Right ventricle myocardium inferior (tissue), 1 donor: ENCODE measurements around the gene ALG1L2. TPM values are rescaled to one million over a fixed set of nuclear protein-coding genes. Genes with fewer than 3 reads are reported as not detected.
"Not testable (repeated sequence)": the region's sequence is repeated elsewhere in the genome, so short reads cannot be mapped to it uniquely, and the experiment has no call there.

Experiments used
- ATAC-seq: fragments of 200-7000 bp; cut with Tn5 transposase; one replicate; pipeline ENCODE4 v1.9.1; 2020; ENCODE audit warnings: mild to moderate bottlenecking, moderate library complexity
- DNase-seq: peaks from one replicate; pipeline ENCODE4 v3.0.0; 2021; ENCODE audit errors: missing footprints
- intact Hi-C: fragments of 100-400 bp; cut with DNase I; formaldehyde crosslinking; loops from one replicate; pipeline ENCODE4 v1.11.0; 2022
- long read RNA-seq: library from polyadenylated mRNA; unstranded; transcript quantifications from one replicate; pipeline ENCODE4 v2.0.0, GENCODE V29; 2021
- total RNA-seq: library from RNA; stranded (reverse); fragmentation: NEBNext Ultra II Directional; extraction: Animal tissue kit (Norgen Biotek cat#: 25700); gene quantifications from one replicate; pipeline ENCODE4 v1.2.1, GENCODE V29; 2021
- donor health status: DM: no; HTN: yes; CAD: no; lungs with severe emphysema.

Gene ALG1L2
- total RNA-seq, result not detected
- long read RNA-seq, result 0 reads

DNA sequence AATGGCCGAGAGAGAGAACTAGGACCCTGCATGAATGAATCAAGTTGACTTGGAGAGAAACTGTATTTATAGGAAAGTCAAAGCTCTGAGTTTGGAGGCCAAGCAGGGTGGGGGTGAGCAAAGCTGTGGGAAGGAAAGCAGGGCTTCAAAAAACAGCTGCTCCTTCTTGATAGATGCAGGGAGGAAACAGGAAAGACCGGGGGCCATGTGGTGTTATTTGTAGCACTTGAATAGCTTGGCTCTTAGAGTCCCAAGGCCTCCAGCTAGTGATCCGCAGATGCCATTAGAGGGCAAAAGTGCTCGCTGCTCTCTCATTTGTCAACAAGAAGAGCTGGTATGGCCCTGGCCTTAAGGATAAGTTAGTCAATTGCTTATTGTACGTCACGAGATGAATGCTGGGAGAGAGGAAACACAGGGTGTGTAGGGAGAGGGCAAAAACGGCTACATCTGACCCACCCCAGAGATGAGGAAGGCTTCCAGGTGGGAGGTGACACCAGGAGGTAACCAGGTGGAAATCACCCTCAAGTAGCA, at the start of gene ALG1L2:
Gene ALG1L2, plus strand, starts transcription at position 481 of the 531 bp plus-strand sequence. CDS start 186 bp downstream, outside the sequence.
- ATAC-seq (no peak), DNase-seq (no peak)
- intact Hi-C loops, result no loop called here

DNA sequence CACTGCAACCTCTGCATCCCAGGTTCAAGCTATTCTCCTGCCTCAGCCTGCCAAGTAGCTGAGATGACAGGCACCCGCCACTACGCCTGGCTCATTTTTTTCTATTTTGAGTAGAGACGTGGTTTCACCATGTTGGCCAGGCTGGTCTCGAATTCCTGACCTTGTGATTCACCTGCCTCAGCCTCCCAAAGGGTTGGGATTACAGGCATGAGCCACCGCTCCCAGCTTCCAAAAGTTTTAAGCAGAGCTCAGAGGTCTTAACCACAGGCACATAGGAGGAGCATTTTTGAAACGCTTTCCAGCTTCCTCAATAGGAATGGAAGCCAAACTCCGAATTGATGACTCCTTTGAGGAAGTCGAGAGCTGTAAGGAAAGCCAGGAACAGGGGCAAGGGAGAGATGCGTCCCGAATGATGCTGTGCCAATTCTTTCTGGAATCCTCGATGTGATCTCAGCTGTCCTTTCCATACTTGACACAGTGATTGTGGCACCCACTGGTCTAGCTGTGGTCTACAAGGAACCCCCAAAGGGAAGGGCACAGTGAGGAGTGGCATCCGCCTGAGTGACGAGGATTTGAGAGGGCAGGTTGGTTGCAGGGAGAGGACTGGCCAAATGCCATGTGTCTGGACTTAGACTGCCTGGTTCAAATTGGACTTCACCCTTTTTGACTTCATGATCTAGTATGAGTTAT, 44.4 kb upstream of the ALG1L2 start:
- ATAC-seq, intact Hi-C loops, DNase-seq: not testable (repeated sequence)

GRCh38 chr3:130042736-130043135, 38.9 kb upstream of the ALG1L2 start:
- ATAC-seq, intact Hi-C loops, DNase-seq: not testable (repeated sequence)

- ATAC-seq, intact Hi-C loops: not testable (repeated sequence)
These were observed 38.0 kb upstream of the ALG1L2 start for GRCh38 chr3:130043658-130044057.

GRCh38 chr3:130044370-130044769, 37.3 kb upstream of the ALG1L2 start:
- no peak for ATAC-seq
- no peak for DNase-seq
- intact Hi-C loops, result no loop called here

More at GRCh38 chr3:130043658-130044057, 38.0 kb upstream of the ALG1L2 start:
- not testable (repeated sequence) for DNase-seq

GRCh38 chr3:130048726-130049125, 32.9 kb upstream of the ALG1L2 start:
- intact Hi-C loops, result no loop called here
- ATAC-seq, result no peak
- DNase-seq, result no peak

GRCh38 chr3:130052366-130052765, 29.3 kb upstream of the ALG1L2 start:
- DNase-seq, ATAC-seq, intact Hi-C loops: not testable (repeated sequence)

DNA sequence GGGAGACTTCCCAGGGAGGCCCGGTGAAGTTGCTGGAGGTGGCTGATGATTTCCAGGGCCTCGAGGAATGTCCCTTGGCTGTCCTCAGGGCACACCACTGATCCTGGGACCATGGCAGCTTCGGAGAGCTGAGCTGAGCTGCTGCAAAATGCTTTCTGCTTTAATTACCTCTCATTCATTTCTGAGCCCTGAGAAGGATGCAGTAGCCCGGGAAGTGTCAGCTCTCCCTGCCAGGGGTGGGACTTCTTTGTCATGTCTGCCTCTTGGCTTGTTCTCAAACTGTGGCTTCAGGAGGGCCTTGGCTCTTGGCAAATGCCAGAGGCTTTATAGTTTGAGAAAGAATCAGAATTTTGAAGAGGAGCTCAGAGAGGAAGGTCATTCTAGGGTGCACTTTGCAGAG, 28.7 kb upstream of the ALG1L2 start:
- intact Hi-C loops, ATAC-seq: not testable (repeated sequence)

DNA sequence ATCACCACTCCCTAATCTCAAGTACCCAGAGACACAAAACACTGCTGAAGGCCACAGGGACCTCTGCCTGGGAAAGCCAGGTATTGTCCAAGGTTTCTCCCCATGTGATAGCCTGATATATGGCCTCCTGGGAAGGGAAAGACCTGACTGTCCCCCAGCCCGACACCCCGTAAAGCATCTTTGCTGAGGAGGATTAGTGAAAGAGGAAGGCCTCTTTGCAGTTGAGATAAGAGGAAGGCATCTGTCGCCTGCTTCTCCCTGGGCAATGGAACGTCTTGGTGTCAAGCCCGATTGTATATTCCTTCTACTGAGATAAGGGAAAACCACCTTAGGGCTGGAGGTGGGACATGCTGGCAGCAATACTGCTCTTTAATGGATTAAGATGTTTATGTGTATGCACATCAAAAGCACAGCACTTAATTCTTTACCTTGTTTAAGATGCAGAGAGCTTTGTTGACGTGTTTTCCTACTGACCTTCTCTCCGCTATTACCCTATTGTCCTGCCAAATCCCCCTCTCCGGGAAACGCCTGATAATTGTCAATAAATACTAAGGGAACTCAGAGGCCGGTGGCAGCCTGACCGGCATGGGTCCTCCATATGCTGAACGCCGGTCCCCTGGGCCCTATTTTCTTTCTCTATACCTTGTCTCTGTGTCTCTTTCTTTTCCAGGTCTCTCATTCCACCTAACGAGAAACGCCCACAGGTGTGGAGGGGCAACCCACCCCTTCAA, 23.9 kb upstream of the ALG1L2 start:
- ATAC-seq, DNase-seq, intact Hi-C loops: not testable (repeated sequence)

More for the DNA sequence above, 28.7 kb upstream of the ALG1L2 start:
- not testable (repeated sequence) for DNase-seq

DNA sequence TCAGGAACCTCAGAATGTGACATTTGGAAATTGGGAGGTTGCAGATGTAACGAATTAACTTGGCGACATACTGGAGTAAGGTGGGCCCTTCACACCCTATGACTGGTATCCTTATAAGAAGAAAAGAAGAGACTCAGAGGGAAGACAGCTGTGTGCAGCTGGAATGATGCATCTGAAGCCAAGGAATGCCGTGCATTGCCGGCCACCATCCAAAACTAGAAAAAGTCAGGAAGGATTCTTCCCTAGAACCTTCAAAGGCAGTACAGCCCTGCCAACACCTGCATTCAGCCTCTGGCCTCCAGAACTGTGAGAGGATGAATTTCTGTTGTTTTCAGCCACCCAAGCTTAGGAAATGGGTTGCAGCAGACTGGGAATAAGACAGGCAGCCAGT, 23.4 kb upstream of the ALG1L2 start:
- ATAC-seq, DNase-seq, intact Hi-C loops: not testable (repeated sequence)

DNA sequence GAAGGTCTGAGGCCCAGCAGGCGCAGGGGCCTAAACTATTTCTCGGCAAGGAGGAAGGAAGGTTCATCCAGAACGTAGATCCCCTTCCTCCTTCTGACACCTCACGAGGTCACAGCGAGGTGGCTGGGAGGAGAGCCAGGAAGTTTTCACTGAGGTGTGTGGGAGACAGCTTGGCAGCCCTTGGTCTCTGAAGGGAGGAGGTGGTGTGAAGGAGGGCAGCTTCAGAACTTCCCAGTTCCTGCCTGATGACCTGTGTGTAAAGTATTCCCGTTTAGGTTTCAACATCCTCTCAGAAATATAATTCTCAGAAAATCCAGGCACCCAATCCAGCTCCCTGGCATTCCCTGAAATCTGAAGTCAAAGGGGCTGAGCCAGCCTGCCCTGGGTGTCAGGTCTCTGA, 22.9 kb upstream of the ALG1L2 start:
- ATAC-seq, intact Hi-C loops, DNase-seq: not testable (repeated sequence)

GRCh38 chr3:130059162-130059561, 22.5 kb upstream of the ALG1L2 start:
- DNase-seq, intact Hi-C loops, ATAC-seq: not testable (repeated sequence)

- ATAC-seq, result no peak
- intact Hi-C loops, result no loop called here
- DNase-seq, result no peak
These were observed 8.0 kb upstream of the ALG1L2 start for GRCh38 chr3:130073582-130073981.

GRCh38 chr3:130077636-130078035, 4.0 kb upstream of the ALG1L2 start:
- DNase-seq (no peak), ATAC-seq (no peak)
- intact Hi-C loops, result no loop called here

- DNase-seq, intact Hi-C loops, ATAC-seq: not testable (repeated sequence)
These were observed 1.9 kb downstream of the ALG1L2 start for GRCh38 chr3:130083363-130084090.

GRCh38 chr3:130084436-130084980, 2.9 kb downstream of the ALG1L2 start:
- intact Hi-C loops, result no loop called here
- ATAC-seq (no peak), DNase-seq (no peak)

DNA sequence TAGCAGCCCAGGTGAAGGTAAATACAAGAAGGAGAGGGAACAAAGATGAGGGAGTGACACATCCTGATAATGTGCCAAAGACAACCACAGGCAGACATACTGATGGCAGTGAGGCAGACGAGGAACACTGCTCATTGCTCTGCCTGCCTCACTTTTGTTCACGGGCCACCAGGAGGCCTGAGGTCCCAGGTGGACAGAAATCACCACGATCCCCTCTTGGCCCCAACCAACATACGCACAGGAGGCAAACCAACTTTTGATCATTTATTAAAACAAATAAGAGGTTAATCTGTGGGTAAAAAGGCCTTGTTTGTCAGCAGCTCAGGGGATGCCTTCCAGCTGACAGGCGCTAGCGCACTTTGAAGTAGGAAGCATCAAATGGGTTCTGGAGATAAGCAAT, 4.2 kb downstream of the ALG1L2 start:
- no peak for ATAC-seq
- intact Hi-C loops, result no loop called here
- DNase-seq, result no peak

DNA sequence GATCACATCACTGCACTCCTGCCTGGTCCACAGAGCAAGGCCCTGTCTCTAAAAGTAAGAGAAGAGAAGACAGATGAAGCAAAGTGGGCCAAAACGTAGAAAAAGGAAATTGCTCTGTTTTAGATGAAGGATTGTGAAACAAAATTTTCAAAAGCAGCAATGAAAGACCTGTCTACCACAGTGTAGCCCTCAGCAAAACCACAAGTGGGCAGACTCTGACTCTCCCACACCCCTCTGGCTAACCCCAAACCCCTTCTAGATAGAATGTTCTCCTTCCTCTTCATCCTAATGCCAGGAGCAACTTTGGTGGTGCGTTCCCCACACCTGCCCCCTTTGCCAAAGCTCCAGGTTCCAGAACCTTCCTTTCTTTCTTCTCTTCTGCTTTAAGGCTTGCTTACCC, 5.0 kb downstream of the ALG1L2 start:
- intact Hi-C loops, ATAC-seq, DNase-seq: not testable (repeated sequence)

DNA sequence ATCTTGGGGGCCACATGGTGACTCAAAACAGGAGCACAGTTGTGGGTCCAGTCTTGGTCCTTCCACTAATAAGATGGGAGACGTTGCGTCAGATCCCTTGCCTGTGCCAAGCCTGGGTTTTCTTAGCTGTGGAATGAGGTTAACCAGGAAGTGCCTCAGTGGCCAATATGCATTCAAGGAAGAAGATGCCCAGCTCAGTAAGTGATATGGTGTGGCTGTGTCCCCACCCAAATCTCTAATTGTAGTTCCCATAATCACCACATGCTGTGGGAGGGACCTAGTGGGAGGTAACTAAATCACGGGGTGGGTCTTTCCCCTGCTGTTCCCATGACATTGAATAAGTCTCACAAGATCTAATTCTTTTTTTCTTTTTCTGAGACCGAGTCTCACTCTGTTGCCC, 6.4 kb downstream of the ALG1L2 start:
- intact Hi-C loops, result no loop called here
- no peak for ATAC-seq

More for the DNA sequence above, 6.4 kb downstream of the ALG1L2 start:
- no peak for DNase-seq
